DND-41 (cell line): ENCODE measurements around the gene AHNAK2.
A peak's percentile ranks its signal among the peaks of the same experiment; 100 is the strongest.

Source experiments
- ATAC-seq: fragments of 200-7000 bp; cut with Tn5 transposase; 3 replicates; pipeline ENCODE4 v1.9.1; 2021; ENCODE audit warnings: low read depth; ENCODE audit not compliant: insufficient read depth
- DNase-seq: peaks from one replicate; pipeline ENCODE4 v3.0.0-alpha.2; 2020
- H2AFZ ChIP-seq: 2 replicates; pipeline ENCODE4 v1.6.0; 2012; ENCODE audit warnings: low read depth, low read length
- H3K27ac ChIP-seq: 2 replicates; pipeline ENCODE4 v1.5.1; 2012; ENCODE audit warnings: low read length, inconsistent platforms
- H3K27me3 ChIP-seq: fragments of 200-600 bp; sonication (generic); 2 replicates; pipeline ENCODE4 v1.6.0; 2012; ENCODE audit warnings: low read length, mild to moderate bottlenecking, inconsistent platforms; ENCODE audit not compliant: insufficient read depth, poor library complexity
- H3K36me3 ChIP-seq: 2 replicates; pipeline ENCODE4 v1.5.1; 2012; ENCODE audit warnings: low read length, inconsistent platforms; ENCODE audit not compliant: insufficient read depth
- H3K4me1 ChIP-seq: 2 replicates; pipeline ENCODE4 v1.5.1; 2012; ENCODE audit warnings: mild to moderate bottlenecking, low read length; ENCODE audit not compliant: insufficient read depth
- H3K4me2 ChIP-seq: 2 replicates; pipeline ENCODE4 v1.6.0; 2012; ENCODE audit warnings: mild to moderate bottlenecking, moderate library complexity, low read length, inconsistent platforms; ENCODE audit not compliant: insufficient read depth
- H3K4me3 ChIP-seq, 2 experiments: fragments of 200-600 bp in 1 of 2; shearing (Covaris generic) in 1 of 2; 2 replicates each; pipeline ENCODE4 v1.5.1; 2012 to 2016; ENCODE audit warnings: inconsistent platforms in 2 of 2, low read length in 2 of 2, mild to moderate bottlenecking in 2 of 2, low read depth in 1 of 2, moderate library complexity in 1 of 2
- H3K79me2 ChIP-seq: 2 replicates; pipeline ENCODE4 v1.6.0; 2012; ENCODE audit warnings: low read length, inconsistent platforms; ENCODE audit not compliant: insufficient read depth
- H3K9ac ChIP-seq: 2 replicates; pipeline ENCODE4 v1.6.0; 2012; ENCODE audit warnings: low read depth, mild to moderate bottlenecking, inconsistent platforms, low read length, moderate library complexity
- H3K9me3 ChIP-seq: 2 replicates; pipeline ENCODE4 v1.5.1; 2012; ENCODE audit warnings: low read length, moderate library complexity, mild to moderate bottlenecking, inconsistent platforms; ENCODE audit not compliant: insufficient read depth, severe bottlenecking
- H4K20me1 ChIP-seq: 2 replicates; pipeline ENCODE4 v1.6.0; 2012; ENCODE audit warnings: low read length; ENCODE audit not compliant: insufficient read depth
- CTCF ChIP-seq: IDR thresholded peaks from 2 replicates; pipeline ENCODE4 v1.5.1; 2012; ENCODE audit warnings: borderline replicate concordance, low read length, moderate library complexity, mild to moderate bottlenecking; ENCODE audit not compliant: poor library complexity, severe bottlenecking; ENCODE audit errors: extremely low read depth
- EZH2 ChIP-seq: IDR thresholded peaks from 3 replicates; pipeline ENCODE4 v1.6.1; 2012; ENCODE audit warnings: borderline replicate concordance, low read depth, mild to moderate bottlenecking, moderate library complexity, low read length, inconsistent platforms; ENCODE audit not compliant: severe bottlenecking

The AHNAK2 gene

GRCh38 chr14:105020815-105021655, 42.9 kb upstream of the AHNAK2 start, which contains the start of gene CDCA4:
Gene CDCA4, minus strand, starts transcription at chr14:105021083. Its CDS starts 9,154 bp downstream, at chr14:105011929.
- Histone ChIP-seq H3K27ac (peak within 1 kb of the TSS; percentile 95), H3K4me3 (peak within 1 kb of the TSS; percentile 82 to 86), H3K4me1 (peaks cover 45% of the 10 kb centered on the region), H4K20me1 (peaks cover 45% of the 10 kb centered on the region), H2AFZ (peak within 1 kb of the TSS; percentile 86), H3K9me3 (no peaks in the 10 kb centered on the region), H3K27me3 (no peaks in the 10 kb centered on the region), H3K9ac (peak within 1 kb of the TSS; percentile 100), H3K36me3 (peaks cover 45% of the 10 kb centered on the region), H3K79me2 (peaks cover 61% of the 10 kb centered on the region), H3K4me2 (peak within 1 kb of the TSS; percentile 95)
- DNase-seq, result peak; percentile 97
- no peak for TF ChIP-seq EZH2
- no peak for TF ChIP-seq CTCF
- ATAC-seq, result peak; percentile 83

- TF ChIP-seq EZH2, result no peak
- TF ChIP-seq CTCF, result peak; percentile 5
- ATAC-seq (peak; percentile 27), DNase-seq (peak; percentile 57)
- Histone ChIP-seq H3K27me3 (no peaks in the 10 kb centered on the region), H3K79me2 (peaks cover 70% of the 10 kb centered on the region), H3K27ac (peak overlapping the region; percentile 95), H3K9ac (peak overlapping the region; percentile 100), H3K4me2 (peak overlapping the region; percentile 95), H3K4me1 (peaks cover 50% of the 10 kb centered on the region), H2AFZ (peak overlapping the region; percentile 66; the same call in 1 of the 2 replicates), H4K20me1 (peaks cover 54% of the 10 kb centered on the region), H3K36me3 (peaks cover 53% of the 10 kb centered on the region), H3K9me3 (no peaks in the 10 kb centered on the region), H3K4me3 (peak overlapping the region; percentile 54 to 82)
These were observed 42.0 kb upstream of the AHNAK2 start for GRCh38 chr14:105019861-105020814.

- H3K4me2 ChIP-seq, result peak overlapping the region; percentile 95
- DNase-seq, result no peak
- no peak overlapping the region for H3K27ac ChIP-seq
- H3K79me2 ChIP-seq, result peaks cover 87% of the 10 kb centered on the region
- H3K4me1 ChIP-seq, result peaks cover 52% of the 10 kb centered on the region
- peaks cover 63% of the 10 kb centered on the region for H3K36me3 ChIP-seq
- peak overlapping the region in 1 of 2 experiments; percentile 44; a peak in 2 of 4 replicates for H3K4me3 ChIP-seq
- no peaks in the 10 kb centered on the region for H3K27me3 ChIP-seq
- H4K20me1 ChIP-seq, result peaks cover 71% of the 10 kb centered on the region
- TF ChIP-seq EZH2 (no peak), CTCF (no peak)
- H2AFZ ChIP-seq, result no peak overlapping the region
- ATAC-seq, result no peak
- no peaks in the 10 kb centered on the region for H3K9me3 ChIP-seq
- H3K9ac ChIP-seq, result peak overlapping the region; percentile 100
These were observed 40.2 kb upstream of the AHNAK2 start for GRCh38 chr14:105018414-105018813.
